GM23338 (cell line): ENCODE results near the gene MGAT4B. TPM values are rescaled to one million over a fixed set of nuclear protein-coding genes. Genes with fewer than 3 reads are reported as not detected.

Experiments
- ATAC-seq: fragments of 200-7000 bp; cut with Tn5 transposase; 3 replicates; pipeline ENCODE4 v1.9.1; 2020
- DNase-seq: peaks from one replicate; pipeline ENCODE4 v3.0.0-alpha.2; 2015; ENCODE audit warnings: low spot score
- H2AFZ ChIP-seq: fragments of 200-600 bp; sonication (generic); 2 replicates; pipeline ENCODE4 v1.8.0; 2016; ENCODE audit warnings: antibody characterized with exemption, mild to moderate bottlenecking, moderate library complexity
- H3F3A ChIP-seq: fragments of 200-600 bp; sonication (generic); replicated peaks from 2 replicates; pipeline ENCODE4 v1.8.0; 2017; ENCODE audit warnings: antibody characterized with exemption, mixed run types, low read depth
- H3K27ac ChIP-seq: fragments of 200-600 bp; sonication (generic); 2 replicates; pipeline ENCODE4 v1.6.1; 2016; ENCODE audit warnings: low read depth
- H3K27me3 ChIP-seq: fragments of 200-600 bp; sonication (generic); 2 replicates; pipeline ENCODE4 v1.8.0; 2016; ENCODE audit warnings: mild to moderate bottlenecking, mixed run types, moderate library complexity; ENCODE audit not compliant: insufficient read depth
- H3K36me3 ChIP-seq: fragments of 200-600 bp; sonication (generic); 2 replicates; pipeline ENCODE4 v1.8.0; 2016; ENCODE audit warnings: mild to moderate bottlenecking; ENCODE audit not compliant: insufficient read depth
- H3K4me1 ChIP-seq: fragments of 200-600 bp; sonication (generic); 2 replicates; pipeline ENCODE4 v1.8.0; 2016; ENCODE audit warnings: mild to moderate bottlenecking, moderate library complexity; ENCODE audit not compliant: insufficient read depth
- H3K4me2 ChIP-seq: fragments of 200-600 bp; sonication (generic); 2 replicates; pipeline ENCODE4 v1.7.1; 2017; ENCODE audit warnings: mixed run types
- H3K4me3 ChIP-seq: fragments of 200-600 bp; sonication (generic); 2 replicates; pipeline ENCODE4 v1.6.1; 2016; ENCODE audit warnings: mixed run types
- H3K79me2 ChIP-seq: fragments of 200-600 bp; sonication (generic); replicated peaks from 2 replicates; pipeline ENCODE4 v1.8.0; 2017; ENCODE audit warnings: mild to moderate bottlenecking; ENCODE audit not compliant: insufficient read depth
- H3K9me2 ChIP-seq: fragments of 200-600 bp; sonication (generic); 2 replicates; pipeline ENCODE4 v1.8.0; 2017; ENCODE audit not compliant: insufficient read depth
- H4K20me1 ChIP-seq: fragments of 200-600 bp; sonication (generic); replicated peaks from 2 replicates; pipeline ENCODE4 v1.8.0; 2017; ENCODE audit warnings: mild to moderate bottlenecking; ENCODE audit not compliant: insufficient read depth
- H3K27ac Mint-ChIP-seq: 2 replicates; pipeline ENCODE4 v1.8.0; 2020; ENCODE audit warnings: inconsistent platforms, mild to moderate bottlenecking, moderate library complexity, mixed read lengths
- H3K27me3 Mint-ChIP-seq: 3 replicates; pipeline ENCODE4 v1.8.0; 2022; ENCODE audit warnings: low read depth, mild to moderate bottlenecking, moderate library complexity, mixed read lengths, inconsistent platforms; ENCODE audit not compliant: insufficient read depth, poor library complexity
- H3K36me3 Mint-ChIP-seq: 3 replicates; pipeline ENCODE4 v1.8.0; 2021; ENCODE audit warnings: low read depth, mild to moderate bottlenecking, inconsistent platforms, moderate library complexity, mixed read lengths
- H3K4me1 Mint-ChIP-seq: 3 replicates; pipeline ENCODE4 v1.8.0; 2020; ENCODE audit warnings: mild to moderate bottlenecking, inconsistent platforms, mixed read lengths
- H3K4me3 Mint-ChIP-seq: 3 replicates; pipeline ENCODE4 v1.8.0; 2021; ENCODE audit warnings: moderate library complexity, mild to moderate bottlenecking, inconsistent platforms, mixed read lengths
- H3K9me3 Mint-ChIP-seq: 3 replicates; pipeline ENCODE4 v1.8.0; 2020; ENCODE audit warnings: moderate library complexity, mild to moderate bottlenecking, inconsistent platforms, mixed read lengths
- CREB1 ChIP-seq: fragments of 250-450 bp; sonication (Bioruptor Pico); IDR thresholded peaks from 2 replicates; pipeline ENCODE4 v1.5.0; 2020; ENCODE audit warnings: low read depth, mild to moderate bottlenecking, moderate library complexity
- CTCF ChIP-seq, 2 experiments: fragments of 200-600 bp in 1 of 2; sonication (generic) in 1 of 2; conservative IDR thresholded peaks; 2 replicates each; pipeline versions ENCODE4 v1.5.1 to v1.6.1; 2016 to 2017; ENCODE audit warnings: antibody characterized with exemption in 2 of 2, low read depth in 2 of 2, mild to moderate bottlenecking in 2 of 2, moderate library complexity in 1 of 2
- EZH2 ChIP-seq: fragments of 200-600 bp; sonication (generic); IDR thresholded peaks from one replicate; pipeline ENCODE4 v1.8.0; 2017; ENCODE audit warnings: antibody characterized with exemption, mild to moderate bottlenecking, low read depth; ENCODE audit not compliant: unreplicated experiment
- EZH2phosphoT487 ChIP-seq: fragments of 200-600 bp; sonication (generic); IDR thresholded peaks from one replicate; pipeline ENCODE4 v1.8.1; 2018; ENCODE audit warnings: antibody characterized with exemption; ENCODE audit not compliant: unreplicated experiment
- JUNB ChIP-seq: IDR thresholded peaks from one replicate; pipeline ENCODE4 v1.6.1; 2016; ENCODE audit warnings: antibody characterized with exemption; ENCODE audit not compliant: unreplicated experiment
- NANOG ChIP-seq: IDR thresholded peaks from 2 replicates; pipeline ENCODE4 v1.6.1; 2016; ENCODE audit warnings: antibody characterized with exemption, borderline replicate concordance
- POLR2AphosphoS5 ChIP-seq: IDR thresholded peaks from 2 replicates; pipeline ENCODE4 v1.6.1; 2016; ENCODE audit warnings: antibody characterized with exemption, low read depth
- REST ChIP-seq: IDR thresholded peaks from one replicate; pipeline ENCODE4 v1.6.1; 2018; ENCODE audit warnings: antibody characterized with exemption; ENCODE audit not compliant: unreplicated experiment
- STAT1 ChIP-seq: IDR thresholded peaks from one replicate; pipeline ENCODE4 v1.6.1; 2016; ENCODE audit warnings: antibody characterized with exemption; ENCODE audit not compliant: unreplicated experiment
- ZNF114 ChIP-seq: fragments of 250-450 bp; sonication (Bioruptor Pico); IDR thresholded peaks from 2 replicates; pipeline ENCODE4 v1.5.0; 2020; ENCODE audit warnings: mild to moderate bottlenecking, moderate library complexity
- ZNF331 ChIP-seq: fragments of 250-450 bp; sonication (Bioruptor Pico); IDR thresholded peaks from 2 replicates; pipeline ENCODE4 v1.5.0; 2020; ENCODE audit warnings: low read depth, mild to moderate bottlenecking, moderate library complexity
- ZNF462 ChIP-seq: fragments of 250-450 bp; sonication (Bioruptor Pico); IDR thresholded peaks from 2 replicates; pipeline ENCODE4 v1.5.0; 2020; ENCODE audit warnings: mild to moderate bottlenecking, moderate library complexity
- polyA plus RNA-seq: library from polyadenylated mRNA; unstranded; fragments of >200 nt; fragmentation: Nextera tagmentation; extraction: Ambion mirVana; gene quantifications from 2 replicates; pipeline ENCODE4 v1.2.1, GENCODE V29; 2016
- total RNA-seq: library from RNA; depleted of rRNA; stranded (reverse); fragments of >200 nt; shearing (Covaris generic); gene quantifications from 2 replicates; pipeline ENCODE4 v1.2.3, GENCODE V29; 2014
- TF ChIP-seq, protein P1 (sequence below): IDR thresholded peaks from 2 replicates; pipeline ENCODE4 v1.6.1; 2016; ENCODE audit warnings: antibody characterized with exemption

Gene MGAT4B
- total and polyA plus RNA-seq, 2 experiments from 2014 or later: 32.3 to 101 TPM

- Mint-ChIP-seq H3K27me3 (peaks cover 19% of the 10 kb centered on the region), H3K4me3 (no peak overlapping the region), H3K27ac (no peak overlapping the region), H3K36me3 (peaks cover 90% of the 10 kb centered on the region), H3K9me3 (peaks cover 4% of the 10 kb centered on the region; the same call in 2 of the 3 replicates), H3K4me1 (peaks cover 39% of the 10 kb centered on the region)
- Histone ChIP-seq H3K27ac (no peak overlapping the region), H3K4me1 (peaks cover 34% of the 10 kb centered on the region), H4K20me1 (peaks cover 25% of the 10 kb centered on the region), H3K27me3 (no peaks in the 10 kb centered on the region), H2AFZ (no peak overlapping the region), H3F3A (peaks cover 22% of the 10 kb centered on the region), H3K79me2 (peaks cover 21% of the 10 kb centered on the region), H3K9me2 (no peaks in the 10 kb centered on the region), H3K36me3 (peaks cover 29% of the 10 kb centered on the region), H3K4me3 (no peak overlapping the region), H3K4me2 (no peak overlapping the region)
- TF ChIP-seq NANOG (no peak), POLR2AphosphoS5 (no peak), EZH2 (no peak), ZNF331 (no peak), JUNB (no peak), REST (no peak), ZNF462 (CRISPR knock-in tag) (no peak), STAT1 (no peak), EZH2phosphoT487 (no peak), ZNF114 (CRISPR knock-in tag) (no peak), CREB1 (no peak), CTCF (conservative IDR thresholded peaks at IDR 0.05; ENCODE audit: low read depth in 2 of 2) (no peak)
- TF ChIP-seq, protein P1, sequence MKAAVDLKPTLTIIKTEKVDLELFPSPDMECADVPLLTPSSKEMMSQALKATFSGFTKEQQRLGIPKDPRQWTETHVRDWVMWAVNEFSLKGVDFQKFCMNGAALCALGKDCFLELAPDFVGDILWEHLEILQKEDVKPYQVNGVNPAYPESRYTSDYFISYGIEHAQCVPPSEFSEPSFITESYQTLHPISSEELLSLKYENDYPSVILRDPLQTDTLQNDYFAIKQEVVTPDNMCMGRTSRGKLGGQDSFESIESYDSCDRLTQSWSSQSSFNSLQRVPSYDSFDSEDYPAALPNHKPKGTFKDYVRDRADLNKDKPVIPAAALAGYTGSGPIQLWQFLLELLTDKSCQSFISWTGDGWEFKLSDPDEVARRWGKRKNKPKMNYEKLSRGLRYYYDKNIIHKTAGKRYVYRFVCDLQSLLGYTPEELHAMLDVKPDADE: no peak
- ATAC-seq: no peak
- DNase-seq: no peak
Observed at GRCh38 chr5:179825655-179826182, 19.1 kb upstream of the MGAT4B start.
